Sigmoid colon (tissue), 7 donors: ENCODE results near the gene ALG9. TPM values are rescaled to one million over a fixed set of nuclear protein-coding genes. Genes with fewer than 3 reads are reported as not detected.
A peak's percentile ranks its signal among the peaks of the same experiment; 100 is the strongest.

Experiments used
- DNase-seq: peaks from one replicate; pipeline ENCODE4 v3.0.0-alpha.2; 2019
- H3K27ac ChIP-seq, 4 donors: fragments of 200-600 bp; sonication (generic); one replicate each; pipeline ENCODE4 v1.5.1; 2016 to 2019; ENCODE audit warnings: mild to moderate bottlenecking in 1 of 4
- H3K27me3 ChIP-seq, 3 donors: fragments of 200-600 bp; sonication (generic); one replicate each; pipeline ENCODE4 v1.5.1; 2019; ENCODE audit warnings: mild to moderate bottlenecking in 1 of 3
- H3K36me3 ChIP-seq, 4 donors: fragments of 200-600 bp; sonication (generic); one replicate each; pipeline ENCODE4 v1.5.1; 2016 to 2019
- H3K4me1 ChIP-seq, 4 donors: fragments of 200-600 bp; sonication (generic); one replicate each; pipeline ENCODE4 v1.5.1; 2017 to 2019
- H3K4me3 ChIP-seq, 4 donors: fragments of 200-600 bp; sonication (generic); one replicate each; pipeline ENCODE4 v1.5.1; 2017 to 2019; ENCODE audit warnings: mild to moderate bottlenecking in 2 of 4, moderate library complexity in 1 of 4
- H3K9me3 ChIP-seq, 4 donors: fragments of 200-600 bp in 3 of 4; sonication (generic) in 3 of 4; one replicate each; pipeline versions ENCODE4 v1.5.1 to v1.6.1; 2013 to 2019
- CTCF ChIP-seq, 4 experiments: fragments of 450-650 bp in 3 of 4; fragments of 200-600 bp in 1 of 4; IDR thresholded peaks; one replicate each; pipeline ENCODE4 v1.5.1; 2016 to 2019; ENCODE audit warnings: antibody characterized with exemption in 4 of 4, mild to moderate bottlenecking in 3 of 4, moderate library complexity in 2 of 4
- EP300 ChIP-seq, 4 donors: sonication (generic); formaldehyde crosslinking; IDR thresholded peaks; one replicate each; pipeline ENCODE4 v1.6.1; 2017; ENCODE audit warnings: antibody characterized with exemption in 4 of 4
- POLR2A ChIP-seq, 2 donors: fragments of 450-650 bp; IDR thresholded peaks; one replicate each; pipeline ENCODE4 v1.6.1; 2016; ENCODE audit warnings: antibody characterized with exemption in 2 of 2, mild to moderate bottlenecking in 2 of 2, moderate library complexity in 2 of 2
- POLR2AphosphoS5 ChIP-seq, 4 donors: sonication (generic); formaldehyde crosslinking; IDR thresholded peaks; one replicate each; pipeline ENCODE4 v1.6.1; 2017; ENCODE audit warnings: antibody characterized with exemption in 4 of 4
- WGBS, 2 donors: extraction: QIAGEN DNeasy Blood & Tissue Kit; methylation state at CpG; one replicate each; pipeline ENCODE4 v1.1.7; 2013; 5-methylcytosine and 5-hydroxymethylcytosine counted together
- intact Hi-C: fragments of 100-400 bp; cut with DNase I; formaldehyde crosslinking; loops from one replicate; pipeline ENCODE4 v1.15.1; 2023
- polyA plus RNA-seq, 3 donors: library from polyadenylated mRNA; stranded (reverse); fragments of 200-250 nt; gene quantifications; one replicate each; pipeline ENCODE4 v1.2.3, GENCODE V29; 2013
- total RNA-seq, 4 donors: library from RNA; depleted of rRNA; stranded (reverse); fragments of >200 nt; gene quantifications; one replicate each; pipeline ENCODE4 v1.1.0, GENCODE V29; 2016
- donor health status: healthy with polysubstance abuse.
- donor health status: Bipolar disorder and iron deficiency.
- donor health status: healthy.

The ALG9 gene
- total and polyA plus RNA-seq, 7 donors: 6.0 to 40.4 (median 25.5) TPM

GRCh38 chr11:111917312-111917711 lies 45.9 kb upstream of the ALG9 start:
- no peaks in the 10 kb centered on the region for H3K9me3 ChIP-seq
- intact Hi-C loops: no loop called here
- H3K36me3 ChIP-seq: no peaks in the 10 kb centered on the region
- H3K4me3 ChIP-seq: no peak overlapping the region
- no peak overlapping the region for H3K27ac ChIP-seq
- H3K27me3 ChIP-seq: no peaks in the 10 kb centered on the region
- H3K4me1 ChIP-seq: peaks cover 0 to 31% (median 25%) of the 10 kb centered on the region in 4 donors
- DNase-seq: no peak
- TF ChIP-seq POLR2AphosphoS5 (IDR thresholded peaks at IDR 0.05) (no peak), CTCF (IDR thresholded peaks at IDR 0.05) (no peak), EP300 (IDR thresholded peaks at IDR 0.05) (no peak), POLR2A (IDR thresholded peaks at IDR 0.05) (no peak)
- 87 to 89% methylated on average over 2 of the region's 2 CpGs for WGBS, 2 donors

GRCh38 chr11:111916768-111917167 lies 45.4 kb upstream of the ALG9 start:
- intact Hi-C loops: no loop called here

GRCh38 chr11:111913997-111914396 lies 42.6 kb upstream of the ALG9 start:
- Histone ChIP-seq H3K27me3 (no peaks in the 10 kb centered on the region), H3K9me3 (no peaks in the 10 kb centered on the region), H3K27ac (peak overlapping the region; percentile 96 to 100 (median 98)), H3K4me1 (peaks cover 0 to 34% (median 31%) of the 10 kb centered on the region in 4 donors), H3K4me3 (peak overlapping the region; percentile 52 to 78 (median 73)), H3K36me3 (peaks cover 0 to 1% (median under 1%) of the 10 kb centered on the region in 4 donors)
- intact Hi-C loops: no loop called here
- TF ChIP-seq POLR2AphosphoS5 (IDR thresholded peaks at IDR 0.05): peak; percentile 58 to 89 (median 76)
- TF ChIP-seq CTCF (IDR thresholded peaks at IDR 0.05): no peak
- TF ChIP-seq EP300 (IDR thresholded peaks at IDR 0.05): peak in 1 of 4 donors; percentile 31
- TF ChIP-seq POLR2A (IDR thresholded peaks at IDR 0.05): peak; percentile 28 to 68
- WGBS, 2 donors: 16 to 54% methylated on average over 4 of the region's 4 CpGs
- DNase-seq: peak; percentile 78

More at GRCh38 chr11:111916768-111917167, 45.4 kb upstream of the ALG9 start:
- no peak for TF ChIP-seq CTCF (IDR thresholded peaks at IDR 0.05)
- TF ChIP-seq POLR2A (IDR thresholded peaks at IDR 0.05): no peak
- TF ChIP-seq EP300 (IDR thresholded peaks at IDR 0.05): no peak
- no peak for TF ChIP-seq POLR2AphosphoS5 (IDR thresholded peaks at IDR 0.05)
- DNase-seq: no peak
- H3K36me3 ChIP-seq: no peaks in the 10 kb centered on the region
- no peak overlapping the region for H3K27ac ChIP-seq
- no peaks in the 10 kb centered on the region for H3K9me3 ChIP-seq
- WGBS, 2 donors: 93 to 96% methylated on average over 1 of the region's 1 CpG
- no peaks in the 10 kb centered on the region for H3K27me3 ChIP-seq
- peaks cover 0 to 26% (median 21%) of the 10 kb centered on the region in 4 donors for H3K4me1 ChIP-seq
- no peak overlapping the region for H3K4me3 ChIP-seq

- 76 to 77% methylated on average over 24 of the region's 24 CpGs for WGBS, 2 donors
- Histone ChIP-seq H3K9me3 (no peaks in the 10 kb centered on the region), H3K27ac (peak overlapping the region; percentile 96 to 100 (median 98)), H3K27me3 (no peaks in the 10 kb centered on the region), H3K4me1 (peaks cover 0 to 39% (median 36%) of the 10 kb centered on the region in 4 donors), H3K36me3 (peaks cover 0 to 8% (median 5%) of the 10 kb centered on the region in 4 donors), H3K4me3 (peak overlapping the region; percentile 52 to 78 (median 73))
- DNase-seq: peak; percentile 73
- intact Hi-C loops: no loop called here
- TF ChIP-seq POLR2AphosphoS5 (IDR thresholded peaks at IDR 0.05) (peak in 2 of 4 donors; percentile 53 to 70), POLR2A (IDR thresholded peaks at IDR 0.05) (peak in 1 of 2 donors; percentile 9), EP300 (IDR thresholded peaks at IDR 0.05) (no peak), CTCF (IDR thresholded peaks at IDR 0.05) (no peak)
These were observed 41.9 kb upstream of the ALG9 start for GRCh38 chr11:111913031-111913861.
